Measurements from ENCODE around the gene TNFRSF9. TPM values are rescaled to one million over a fixed set of nuclear protein-coding genes. Genes with fewer than 3 reads are reported as not detected.

Gene TNFRSF9
- total RNA-seq, 4 donors from 2014 or later: 0.17 TPM; not detected in 3

GRCh38 chr1:7891804-7892203 lies 48.8 kb downstream of the TNFRSF9 start:
- no peak for TF ChIP-seq CTCF (IDR thresholded peaks at IDR 0.05)
- TF ChIP-seq POLR2AphosphoS5 (IDR thresholded peaks at IDR 0.05): no peak
- TF ChIP-seq POLR2A (IDR thresholded peaks at IDR 0.05; ENCODE audit: low read depth): no peak
- no peak for TF ChIP-seq EP300 (IDR thresholded peaks at IDR 0.05)
- H3K4me1 ChIP-seq: peaks cover 0 to 7% (median 2%) of the 10 kb centered on the region in 4 donors
- H3K4me3 ChIP-seq: no peak overlapping the region
- H3K27me3 ChIP-seq: peaks cover 0 to 35% (median 5%) of the 10 kb centered on the region in 4 donors
- intact Hi-C loops (cut with DNase I): no loop called here
- H3K27ac ChIP-seq (replicated peaks in 1 of 4): no peak overlapping the region
- 64% methylated on average over 9 of the region's 9 CpGs for WGBS
- no peaks in the 10 kb centered on the region for H3K9me3 ChIP-seq
- no peak for DNase-seq (ENCODE audit: extremely low spot score)
- H3K36me3 ChIP-seq: no peaks in the 10 kb centered on the region

GRCh38 chr1:7890853-7891252 lies 49.8 kb downstream of the TNFRSF9 start:
- DNase-seq (ENCODE audit: extremely low spot score): no peak
- no peak overlapping the region for H3K4me3 ChIP-seq
- H3K36me3 ChIP-seq: no peaks in the 10 kb centered on the region
- H3K27me3 ChIP-seq: peaks cover 0 to 44% (median 6%) of the 10 kb centered on the region in 4 donors
- 98% methylated on average over 2 of the region's 2 CpGs for WGBS
- no peak overlapping the region for H3K27ac ChIP-seq (replicated peaks in 1 of 4)
- H3K9me3 ChIP-seq: no peaks in the 10 kb centered on the region
- H3K4me1 ChIP-seq: peaks cover 0 to 7% (median 2%) of the 10 kb centered on the region in 4 donors
- intact Hi-C loops (cut with DNase I): no loop called here
- TF ChIP-seq POLR2AphosphoS5 (IDR thresholded peaks at IDR 0.05) (no peak), EP300 (IDR thresholded peaks at IDR 0.05) (no peak), POLR2A (IDR thresholded peaks at IDR 0.05; ENCODE audit: low read depth) (no peak), CTCF (IDR thresholded peaks at IDR 0.05) (no peak)

GRCh38 chr1:7888248-7889081 lies 52.2 kb downstream of the TNFRSF9 start:
- Histone ChIP-seq H3K27ac (replicated peaks in 1 of 4) (no peak overlapping the region), H3K4me3 (no peak overlapping the region), H3K27me3 (peaks cover 0 to 52% (median 6%) of the 10 kb centered on the region in 4 donors), H3K36me3 (no peaks in the 10 kb centered on the region), H3K4me1 (peaks cover 0 to under 1% (median 0%) of the 10 kb centered on the region in 4 donors), H3K9me3 (no peaks in the 10 kb centered on the region)
- no peak for TF ChIP-seq POLR2A (IDR thresholded peaks at IDR 0.05; ENCODE audit: low read depth)
- TF ChIP-seq EP300 (IDR thresholded peaks at IDR 0.05): no peak
- no peak for TF ChIP-seq CTCF (IDR thresholded peaks at IDR 0.05)
- no peak for TF ChIP-seq POLR2AphosphoS5 (IDR thresholded peaks at IDR 0.05)
- DNase-seq (ENCODE audit: extremely low spot score): no peak
- 73% methylated on average over 9 of the region's 9 CpGs for WGBS
- intact Hi-C loops (cut with DNase I): no loop called here

- DNase-seq (ENCODE audit: extremely low spot score): no peak
- no peak overlapping the region for H3K27ac ChIP-seq (replicated peaks in 1 of 4)
- H3K4me3 ChIP-seq: no peak overlapping the region
- TF ChIP-seq POLR2A (IDR thresholded peaks at IDR 0.05; ENCODE audit: low read depth) (no peak), EP300 (IDR thresholded peaks at IDR 0.05) (no peak), POLR2AphosphoS5 (IDR thresholded peaks at IDR 0.05) (no peak), CTCF (IDR thresholded peaks at IDR 0.05) (no peak)
- no peaks in the 10 kb centered on the region for H3K36me3 ChIP-seq
- no peaks in the 10 kb centered on the region for H3K9me3 ChIP-seq
- no peaks in the 10 kb centered on the region for H3K4me1 ChIP-seq
- 57% methylated on average over 7 of the region's 7 CpGs for WGBS
- intact Hi-C loops (cut with DNase I): no loop called here
- H3K27me3 ChIP-seq: peaks cover 0 to 48% (median 6%) of the 10 kb centered on the region in 4 donors
Measured at GRCh38 chr1:7886405-7886745, 54.3 kb downstream of the TNFRSF9 start.
